Stimulated activated CD8-positive, alpha-beta memory T cell treated with anti-CD3 and anti-CD28 coated beads, Interleukin-2, amount 100 ng/mL, for 48 hours (primary cell): ENCODE results near the gene NPC2.

ENCODE experiments used
- DNase-seq, 2 donors: peaks; one replicate each; pipeline ENCODE4 v3.0.0-alpha.2; 2020; ENCODE audit warnings: low read depth in 2 of 2

The NPC2 gene

GRCh38 chr14:74519316-74520074 is 26.4 kb upstream of the NPC2 start:
- DNase-seq, result no peak

GRCh38 chr14:74518221-74518620 is 25.1 kb upstream of the NPC2 start:
- no peak for DNase-seq

GRCh38 chr14:74517731-74518130 is 24.6 kb upstream of the NPC2 start:
- no peak for DNase-seq

GRCh38 chr14:74516451-74517160 is 23.5 kb upstream of the NPC2 start:
- DNase-seq, result no peak

- no peak for DNase-seq
Observed at GRCh38 chr14:74515891-74516412, 22.8 kb upstream of the NPC2 start.

GRCh38 chr14:74514471-74514941 is 21.4 kb upstream of the NPC2 start:
- no peak for DNase-seq

GRCh38 chr14:74511966-74512830 is 19.1 kb upstream of the NPC2 start:
- DNase-seq, result no peak

- DNase-seq, result no peak
Observed at GRCh38 chr14:74510959-74511409, 17.9 kb upstream of the NPC2 start.

GRCh38 chr14:74510223-74510931 is 17.3 kb upstream of the NPC2 start:
- DNase-seq, result no peak

- DNase-seq, result no peak
Observed at GRCh38 chr14:74509587-74510222, 16.6 kb upstream of the NPC2 start.

GRCh38 chr14:74508844-74509428 is 15.8 kb upstream of the NPC2 start:
- no peak for DNase-seq

- DNase-seq, result no peak
Observed at GRCh38 chr14:74508292-74508731, 15.2 kb upstream of the NPC2 start.

GRCh38 chr14:74507840-74508239 is 14.7 kb upstream of the NPC2 start:
- DNase-seq, result no peak

- no peak for DNase-seq
Observed at GRCh38 chr14:74507085-74507484, 14.0 kb upstream of the NPC2 start.

- DNase-seq, result no peak
Observed at GRCh38 chr14:74506411-74506851, 13.3 kb upstream of the NPC2 start.

GRCh38 chr14:74505831-74506230 is 12.7 kb upstream of the NPC2 start:
- no peak for DNase-seq

- no peak for DNase-seq
Observed at GRCh38 chr14:74504874-74505720, 12.0 kb upstream of the NPC2 start.

- DNase-seq, result no peak
Observed at GRCh38 chr14:74504412-74504811, 11.3 kb upstream of the NPC2 start.

GRCh38 chr14:74503938-74504335 is 10.8 kb upstream of the NPC2 start:
- DNase-seq, result no peak
